ENCODE measurements around the gene AHR.

DNA sequence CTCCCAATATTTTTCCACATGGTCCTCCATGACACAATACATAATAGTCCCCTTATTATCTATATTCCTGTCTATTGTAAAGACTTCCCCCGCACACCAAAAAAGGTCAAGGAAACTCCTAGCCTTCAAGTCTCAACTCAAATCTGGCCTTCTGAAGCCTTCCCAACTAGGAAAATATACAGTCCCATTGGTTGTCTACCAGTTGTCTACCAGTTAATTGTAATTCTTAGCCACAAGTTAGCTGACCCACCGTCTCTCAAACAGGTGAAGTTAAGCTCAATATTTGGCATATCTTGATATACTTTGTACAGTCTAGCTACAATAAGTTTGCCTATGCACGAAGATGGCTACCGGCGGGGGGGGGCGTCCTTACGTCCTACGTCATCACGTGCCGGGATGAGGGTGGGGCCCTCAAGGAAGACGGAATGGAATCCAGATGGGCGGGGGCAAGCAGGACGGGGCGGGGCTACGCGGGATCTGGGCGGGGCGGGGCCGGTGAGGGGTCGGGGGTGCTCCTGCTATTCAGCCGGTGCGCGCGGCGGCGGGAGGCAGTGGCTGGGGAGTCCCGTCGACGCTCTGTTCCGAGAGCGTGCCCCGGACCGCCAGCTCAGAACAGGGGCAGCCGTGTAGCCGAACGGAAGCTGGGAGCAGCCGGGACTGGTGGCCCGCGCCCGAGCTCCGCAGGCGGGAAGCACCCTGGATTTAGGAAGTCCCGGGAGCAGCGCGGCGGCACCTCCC is at the start of gene AHR:
- TF ChIP-seq, protein P1, sequence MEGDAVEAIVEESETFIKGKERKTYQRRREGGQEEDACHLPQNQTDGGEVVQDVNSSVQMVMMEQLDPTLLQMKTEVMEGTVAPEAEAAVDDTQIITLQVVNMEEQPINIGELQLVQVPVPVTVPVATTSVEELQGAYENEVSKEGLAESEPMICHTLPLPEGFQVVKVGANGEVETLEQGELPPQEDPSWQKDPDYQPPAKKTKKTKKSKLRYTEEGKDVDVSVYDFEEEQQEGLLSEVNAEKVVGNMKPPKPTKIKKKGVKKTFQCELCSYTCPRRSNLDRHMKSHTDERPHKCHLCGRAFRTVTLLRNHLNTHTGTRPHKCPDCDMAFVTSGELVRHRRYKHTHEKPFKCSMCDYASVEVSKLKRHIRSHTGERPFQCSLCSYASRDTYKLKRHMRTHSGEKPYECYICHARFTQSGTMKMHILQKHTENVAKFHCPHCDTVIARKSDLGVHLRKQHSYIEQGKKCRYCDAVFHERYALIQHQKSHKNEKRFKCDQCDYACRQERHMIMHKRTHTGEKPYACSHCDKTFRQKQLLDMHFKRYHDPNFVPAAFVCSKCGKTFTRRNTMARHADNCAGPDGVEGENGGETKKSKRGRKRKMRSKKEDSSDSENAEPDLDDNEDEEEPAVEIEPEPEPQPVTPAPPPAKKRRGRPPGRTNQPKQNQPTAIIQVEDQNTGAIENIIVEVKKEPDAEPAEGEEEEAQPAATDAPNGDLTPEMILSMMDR (IDR thresholded peaks at IDR 0.05; ENCODE audit: low read length) = no peak
- no peak for TF ChIP-seq EZH2 (IDR thresholded peaks at IDR 0.05; ENCODE audit: borderline replicate concordance, low read length)

Data from OCI-LY1 (cell line).